ENCODE results near the gene PPRC1. TPM values are rescaled to one million over a fixed set of nuclear protein-coding genes. Genes with fewer than 3 reads are reported as not detected.
"Not testable (repeated sequence)": the region's sequence is repeated elsewhere in the genome, so short reads cannot be mapped to it uniquely, and the experiment has no call there.

The PPRC1 gene
- total RNA-seq, 1 donor from 2014 or later, result 13.2 TPM

DNA sequence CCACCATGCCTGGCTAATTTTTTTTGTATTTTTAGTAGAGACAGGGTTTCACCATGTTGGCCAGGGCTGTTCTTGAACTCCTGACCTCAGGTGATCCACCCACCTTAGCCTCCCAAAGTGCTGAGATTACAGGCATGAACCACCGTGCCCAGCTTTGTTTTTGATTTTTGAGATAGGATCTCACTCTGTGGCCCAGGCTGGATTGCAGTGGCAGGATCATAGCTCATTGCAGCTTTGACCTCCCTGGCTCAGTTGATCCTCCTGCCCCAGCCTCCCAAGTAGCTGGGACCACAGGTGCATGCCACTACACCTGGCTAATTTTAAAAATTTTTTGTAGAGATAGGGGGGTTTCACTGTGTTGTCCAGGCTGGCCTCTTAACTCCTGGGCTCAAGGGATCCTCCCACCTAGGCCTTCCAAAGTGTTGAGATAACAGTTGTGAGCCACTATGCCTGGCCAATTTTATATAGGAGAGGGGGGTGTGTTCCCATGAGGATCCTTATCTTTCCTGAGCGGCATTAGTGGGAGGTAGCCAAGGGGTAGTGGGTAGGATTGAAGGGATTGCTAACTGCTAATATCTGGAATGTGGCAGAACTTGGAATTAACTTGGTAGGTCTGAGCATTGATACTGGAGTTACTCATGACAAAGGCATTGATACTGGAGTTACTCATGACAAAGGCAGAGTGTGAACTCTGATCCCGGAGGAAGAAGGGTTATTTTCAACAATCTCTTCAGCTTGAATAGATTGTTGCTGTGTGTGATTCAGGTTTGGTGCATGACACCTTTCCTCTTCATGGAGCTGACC lies 18.3 kb downstream of the PPRC1 start:
- DNase-seq (ENCODE audit: low spot score), result no peak

- DNase-seq (ENCODE audit: low spot score), result peak; percentile 99
Measured at GRCh38 chr10:102151774-102152544, 19.1 kb downstream of the PPRC1 start, which contains the start of gene NOLC1. Gene NOLC1, plus strand, starts transcription at chr10:102152389. Its CDS starts 22 bp downstream, at chr10:102152411.

GRCh38 chr10:102152545-102152890 lies 19.7 kb downstream of the PPRC1 start:
- DNase-seq (ENCODE audit: low spot score), result no peak

- DNase-seq (ENCODE audit: low spot score), result no peak
Measured at GRCh38 chr10:102153093-102153620, 20.3 kb downstream of the PPRC1 start.

- no peak for DNase-seq (ENCODE audit: low spot score)
Measured at GRCh38 chr10:102154466-102155116, 21.8 kb downstream of the PPRC1 start.

DNA sequence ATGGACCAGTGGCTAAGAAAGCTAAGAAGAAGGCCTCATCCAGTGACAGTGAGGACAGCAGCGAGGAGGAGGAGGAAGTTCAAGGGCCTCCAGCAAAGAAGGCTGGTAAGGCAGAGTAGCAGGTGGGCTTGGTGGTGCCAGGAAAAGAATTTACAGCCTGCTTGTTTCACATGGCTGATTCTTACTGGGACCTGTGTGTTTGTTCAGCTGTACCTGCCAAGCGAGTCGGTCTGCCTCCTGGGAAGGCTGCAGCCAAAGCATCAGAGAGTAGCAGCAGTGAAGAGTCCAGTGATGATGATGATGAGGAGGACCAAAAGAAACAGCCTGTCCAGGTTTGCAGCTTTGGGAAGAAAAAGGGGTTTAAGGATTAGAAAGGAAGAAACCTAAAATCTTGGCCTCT lies 24.4 kb downstream of the PPRC1 start:
- no peak for DNase-seq (ENCODE audit: low spot score)

DNA sequence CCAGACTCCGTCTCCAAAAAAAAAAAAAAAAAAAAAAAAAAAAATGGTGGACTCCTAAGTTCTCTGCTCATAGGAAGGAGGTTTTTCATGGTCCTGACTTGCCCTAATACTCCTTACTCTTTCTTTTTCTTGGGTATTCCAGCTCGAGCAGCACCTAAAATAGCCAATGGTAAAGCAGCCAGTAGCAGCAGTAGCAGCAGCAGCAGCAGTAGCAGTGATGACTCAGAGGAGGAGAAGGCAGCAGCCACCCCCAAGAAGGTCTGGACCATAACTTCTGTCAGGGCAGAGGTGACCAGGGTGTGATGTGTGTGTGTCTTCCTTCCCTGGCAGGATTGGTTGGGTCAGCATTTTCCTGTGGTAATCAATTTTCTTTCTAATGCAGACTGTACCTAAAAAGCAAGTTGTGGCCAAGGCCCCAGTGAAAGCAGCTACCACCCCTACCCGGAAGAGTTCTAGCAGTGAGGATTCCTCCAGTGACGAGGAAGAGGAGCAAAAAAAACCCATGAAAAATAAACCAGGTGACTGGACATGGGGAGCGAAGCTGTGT lies 26.3 kb downstream of the PPRC1 start:
- no peak for DNase-seq (ENCODE audit: low spot score)

DNA sequence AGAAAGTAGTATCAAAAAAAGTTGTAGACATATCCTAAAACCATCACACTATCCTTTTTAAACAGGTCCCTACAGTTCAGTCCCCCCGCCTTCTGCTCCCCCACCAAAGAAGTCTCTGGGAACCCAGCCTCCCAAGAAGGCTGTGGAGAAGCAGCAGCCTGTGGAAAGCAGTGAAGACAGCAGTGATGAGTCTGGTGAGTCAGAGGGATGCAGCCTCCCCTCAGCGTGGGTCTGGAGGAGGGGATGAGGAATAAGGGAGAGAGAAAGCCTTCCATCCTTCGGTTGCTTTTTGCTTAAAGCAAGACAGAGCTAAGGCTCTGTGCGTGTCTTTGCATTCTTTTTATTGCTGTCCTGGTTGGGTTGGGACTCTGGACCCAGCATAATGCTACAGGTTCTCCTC lies 27.0 kb downstream of the PPRC1 start:
- no peak for DNase-seq (ENCODE audit: low spot score)

DNA sequence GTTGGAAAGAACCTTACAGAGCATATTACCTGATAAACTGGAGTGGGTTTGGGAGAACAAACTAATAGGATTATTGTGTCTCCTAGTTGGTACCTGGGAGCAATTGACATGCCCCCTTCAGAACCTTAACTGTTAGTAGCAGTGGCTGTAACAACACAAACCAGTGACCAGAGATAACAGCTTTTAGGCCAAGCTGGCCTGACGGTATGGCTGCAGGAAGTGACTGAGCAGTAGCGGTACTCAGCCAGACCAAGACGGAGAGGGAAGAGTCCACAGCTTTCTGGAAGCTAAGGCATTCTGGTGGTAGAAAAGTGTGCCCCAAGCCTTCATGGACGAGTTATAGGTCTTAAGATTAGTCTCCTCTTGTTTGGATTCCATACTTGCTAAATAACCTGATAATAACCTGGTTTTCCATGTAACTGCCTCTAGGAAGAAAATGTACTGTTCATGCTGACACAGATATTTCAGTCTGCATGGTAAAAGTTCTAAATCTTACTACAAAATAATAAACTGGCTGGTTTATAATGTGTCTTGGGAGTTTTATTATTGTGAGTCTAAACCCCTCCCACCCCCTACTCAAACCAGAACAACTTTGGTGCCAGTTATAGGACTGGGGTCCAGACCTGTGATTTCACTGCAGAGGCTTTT lies 30.6 kb downstream of the PPRC1 start:
- DNase-seq (ENCODE audit: low spot score), result no peak

DNA sequence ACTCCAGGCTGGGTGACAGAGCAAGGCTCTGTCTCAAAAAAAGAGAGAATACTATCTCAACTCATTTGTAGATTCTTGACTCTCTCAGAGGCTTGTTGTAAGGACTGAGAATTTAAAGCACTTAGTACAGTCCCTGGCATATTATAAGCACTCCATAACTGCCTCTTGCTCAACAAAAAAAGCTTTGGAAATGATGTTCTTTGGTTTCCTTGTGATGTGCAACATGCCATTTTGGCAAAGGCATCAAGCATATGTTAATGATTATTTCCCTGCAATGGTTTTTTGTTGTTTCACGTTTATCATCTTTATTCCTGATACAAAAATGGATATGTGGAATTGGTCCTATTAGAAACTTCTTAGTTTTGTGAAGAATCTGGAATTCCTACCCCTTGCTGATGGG lies 35.0 kb downstream of the PPRC1 start:
- no peak for DNase-seq (ENCODE audit: low spot score)

DNA sequence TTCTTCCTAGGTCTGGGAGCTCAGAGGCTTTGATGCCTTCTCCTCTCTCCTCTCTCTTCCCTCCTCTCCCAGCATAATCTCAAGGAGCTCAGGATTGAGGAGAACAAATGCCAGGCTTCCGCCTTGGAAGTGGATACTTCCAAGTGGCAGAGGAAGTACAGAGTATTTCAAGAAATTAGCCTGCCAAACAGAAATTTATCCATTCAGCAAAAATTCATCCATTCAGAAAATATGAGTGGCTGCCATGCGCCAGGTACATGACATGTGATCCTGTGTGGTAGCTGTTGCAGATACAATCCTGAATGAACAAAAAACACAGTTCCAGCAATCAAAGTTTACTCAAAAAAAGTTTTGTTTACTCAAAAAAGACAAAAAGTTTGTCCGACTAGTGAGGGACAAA lies 37.8 kb downstream of the PPRC1 start:
- no peak for DNase-seq (ENCODE audit: low spot score)

- no peak for DNase-seq (ENCODE audit: low spot score)
Measured at GRCh38 chr10:102172288-102172687, 39.4 kb downstream of the PPRC1 start.

- no peak for DNase-seq (ENCODE audit: low spot score)
Measured at GRCh38 chr10:102175415-102175814, 42.6 kb downstream of the PPRC1 start.

GRCh38 chr10:102184606-102185005 lies 51.8 kb downstream of the PPRC1 start:
- no peak for DNase-seq (ENCODE audit: low spot score)

- no peak for DNase-seq (ENCODE audit: low spot score)
Measured at GRCh38 chr10:102185272-102185671, 52.4 kb downstream of the PPRC1 start.

GRCh38 chr10:102185811-102186527 lies 53.1 kb downstream of the PPRC1 start:
- DNase-seq (ENCODE audit: low spot score), result no peak

GRCh38 chr10:102188298-102188940 lies 55.6 kb downstream of the PPRC1 start:
- no peak for DNase-seq (ENCODE audit: low spot score)

- not testable (repeated sequence) for DNase-seq (ENCODE audit: low spot score)
Measured at GRCh38 chr10:102188941-102189898, 56.4 kb downstream of the PPRC1 start.

GRCh38 chr10:102191956-102192355 lies 59.1 kb downstream of the PPRC1 start:
- no peak for DNase-seq (ENCODE audit: low spot score)
